ENCODE measurements around the gene THAP4. TPM values are rescaled to one million over a fixed set of nuclear protein-coding genes. Genes with fewer than 3 reads are reported as not detected.
A peak's percentile ranks its signal among the peaks of the same experiment; 100 is the strongest.
"Not testable (repeated sequence)": the region's sequence is repeated elsewhere in the genome, so short reads cannot be mapped to it uniquely, and the experiment has no call there.

THAP4 gene
- total and polyA plus RNA-seq, 8 donors: 36.3 to 48.4 (median 42.2) TPM

DNA sequence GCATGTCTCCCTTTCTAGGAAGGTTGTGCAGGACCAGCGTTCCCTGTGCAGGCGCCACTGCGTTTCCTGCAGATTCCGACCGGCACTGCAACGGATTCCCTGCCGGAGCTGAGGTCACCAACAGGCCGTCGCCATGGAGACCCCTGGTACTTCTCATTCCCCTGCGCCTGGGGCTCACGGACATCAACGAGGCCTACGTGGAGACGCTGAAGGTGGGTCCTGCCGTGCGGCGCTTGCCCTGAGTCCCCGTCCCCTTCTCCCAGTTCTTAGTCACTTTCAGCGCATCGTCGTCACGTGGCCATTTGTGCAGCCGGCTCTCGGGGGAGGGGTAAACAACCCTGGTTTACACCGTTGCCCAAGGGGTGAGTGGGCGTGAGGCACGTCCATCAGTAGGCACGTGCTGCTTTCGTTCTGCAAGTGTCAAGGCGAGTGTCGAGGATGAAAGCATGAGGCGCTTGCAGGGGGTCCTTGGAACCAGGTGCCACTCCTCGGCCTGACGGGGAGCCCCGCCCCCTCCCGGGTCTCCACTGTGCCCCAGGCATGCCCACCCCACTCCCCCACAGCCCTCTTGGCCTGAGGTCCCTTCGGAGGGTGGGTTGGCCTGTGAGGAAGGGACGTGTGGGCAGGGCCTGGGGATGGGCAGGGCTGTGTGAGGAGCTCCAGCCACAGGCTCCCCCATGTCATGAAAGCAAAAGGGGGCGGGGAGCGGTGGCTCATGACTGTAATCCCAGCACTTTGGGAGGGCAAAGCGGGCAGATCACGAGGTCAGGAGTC lies 29.9 kb upstream of the THAP4 start:
- Histone ChIP-seq H3K27me3 (no peaks in the 10 kb centered on the region), H3K4me3 (no peak overlapping the region), H3K9me3 (no peaks in the 10 kb centered on the region), H3K36me3 (peaks cover 0 to 66% of the 10 kb centered on the region in 2 donors), H3K27ac (no peak overlapping the region), H3K4me1 (no peaks in the 10 kb centered on the region)
- ATAC-seq: no peak
- TF ChIP-seq, protein P1, sequence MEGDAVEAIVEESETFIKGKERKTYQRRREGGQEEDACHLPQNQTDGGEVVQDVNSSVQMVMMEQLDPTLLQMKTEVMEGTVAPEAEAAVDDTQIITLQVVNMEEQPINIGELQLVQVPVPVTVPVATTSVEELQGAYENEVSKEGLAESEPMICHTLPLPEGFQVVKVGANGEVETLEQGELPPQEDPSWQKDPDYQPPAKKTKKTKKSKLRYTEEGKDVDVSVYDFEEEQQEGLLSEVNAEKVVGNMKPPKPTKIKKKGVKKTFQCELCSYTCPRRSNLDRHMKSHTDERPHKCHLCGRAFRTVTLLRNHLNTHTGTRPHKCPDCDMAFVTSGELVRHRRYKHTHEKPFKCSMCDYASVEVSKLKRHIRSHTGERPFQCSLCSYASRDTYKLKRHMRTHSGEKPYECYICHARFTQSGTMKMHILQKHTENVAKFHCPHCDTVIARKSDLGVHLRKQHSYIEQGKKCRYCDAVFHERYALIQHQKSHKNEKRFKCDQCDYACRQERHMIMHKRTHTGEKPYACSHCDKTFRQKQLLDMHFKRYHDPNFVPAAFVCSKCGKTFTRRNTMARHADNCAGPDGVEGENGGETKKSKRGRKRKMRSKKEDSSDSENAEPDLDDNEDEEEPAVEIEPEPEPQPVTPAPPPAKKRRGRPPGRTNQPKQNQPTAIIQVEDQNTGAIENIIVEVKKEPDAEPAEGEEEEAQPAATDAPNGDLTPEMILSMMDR (IDR thresholded peaks at IDR 0.05): no peak
- intact Hi-C loops (cut with DNase I): no loop called here
- DNase-seq: peak in 2 of 4 donors; percentile 45 to 69

DNA sequence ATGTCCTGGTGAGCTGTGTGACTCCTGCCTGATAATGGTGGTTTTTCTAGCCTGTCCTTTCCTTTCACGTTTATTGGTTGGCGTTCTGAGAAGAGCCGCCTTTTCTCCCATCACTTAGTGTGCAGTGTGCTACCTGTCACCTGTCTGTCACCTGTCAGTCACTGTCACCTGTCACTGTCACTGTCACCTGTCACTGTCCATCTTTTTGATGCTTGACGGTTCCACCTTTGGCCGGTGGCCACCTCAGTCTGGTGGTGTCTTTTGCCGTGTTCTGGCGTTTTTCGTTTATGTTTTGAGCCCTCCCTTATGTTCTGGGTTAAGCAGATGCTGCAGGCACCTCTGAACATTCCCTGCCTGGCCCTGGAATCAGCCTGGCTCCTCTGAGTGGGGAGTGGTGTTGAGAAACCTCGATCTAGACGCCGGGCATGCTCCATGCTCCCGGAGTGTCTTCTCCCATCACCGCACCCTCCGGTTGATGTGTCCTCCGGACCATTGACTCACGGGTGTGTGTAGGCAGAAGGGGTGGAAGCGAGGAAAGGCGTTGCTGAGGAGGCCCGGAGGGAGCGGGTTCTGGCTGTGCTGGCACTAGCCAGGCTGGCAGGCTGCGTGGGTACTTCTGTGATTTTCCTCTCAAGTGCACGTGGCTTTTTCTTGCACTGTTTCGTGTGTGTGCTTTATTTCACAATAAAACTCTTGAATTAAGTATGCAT lies 28.9 kb upstream of the THAP4 start:
- intact Hi-C loops (cut with DNase I): no loop called here
- TF ChIP-seq, protein P1 (IDR thresholded peaks at IDR 0.05): no peak
- no peaks in the 10 kb centered on the region for H3K4me1 ChIP-seq
- no peak overlapping the region for H3K27ac ChIP-seq
- no peak overlapping the region for H3K4me3 ChIP-seq
- no peaks in the 10 kb centered on the region for H3K9me3 ChIP-seq
- DNase-seq: peak in 1 of 4 donors; percentile 66
- no peaks in the 10 kb centered on the region for H3K27me3 ChIP-seq
- peaks cover 0 to 66% of the 10 kb centered on the region in 2 donors for H3K36me3 ChIP-seq
- ATAC-seq: no peak

DNA sequence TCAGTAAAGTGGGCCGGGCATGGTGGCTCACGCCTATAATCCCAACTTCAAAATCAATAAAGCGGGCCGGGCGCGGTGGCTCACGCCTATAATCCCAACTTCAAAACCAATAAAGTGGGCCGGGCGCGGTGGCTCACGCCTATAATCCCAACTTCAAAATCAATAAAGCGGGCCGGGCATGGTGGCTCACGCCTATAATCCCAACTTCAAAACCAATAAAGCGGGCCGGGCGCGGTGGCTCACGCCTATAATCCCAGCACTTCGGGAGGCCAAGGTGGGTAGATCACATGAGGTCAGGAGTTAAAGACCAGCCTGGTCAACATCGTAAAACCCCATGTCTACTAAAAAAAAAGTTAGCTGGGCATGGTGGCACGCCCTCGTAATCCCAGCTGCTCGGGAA lies 25.8 kb upstream of the THAP4 start:
- ATAC-seq; H3K27me3 ChIP-seq; H3K4me3 ChIP-seq; H3K4me1 ChIP-seq; H3K9me3 ChIP-seq; intact Hi-C loops (cut with DNase I); H3K27ac ChIP-seq: not testable (repeated sequence)
- H3K36me3 ChIP-seq: peaks cover 0 to 66% of the 10 kb centered on the region in 2 donors
- peak in 1 of 4 donors; percentile 47 for DNase-seq

DNA sequence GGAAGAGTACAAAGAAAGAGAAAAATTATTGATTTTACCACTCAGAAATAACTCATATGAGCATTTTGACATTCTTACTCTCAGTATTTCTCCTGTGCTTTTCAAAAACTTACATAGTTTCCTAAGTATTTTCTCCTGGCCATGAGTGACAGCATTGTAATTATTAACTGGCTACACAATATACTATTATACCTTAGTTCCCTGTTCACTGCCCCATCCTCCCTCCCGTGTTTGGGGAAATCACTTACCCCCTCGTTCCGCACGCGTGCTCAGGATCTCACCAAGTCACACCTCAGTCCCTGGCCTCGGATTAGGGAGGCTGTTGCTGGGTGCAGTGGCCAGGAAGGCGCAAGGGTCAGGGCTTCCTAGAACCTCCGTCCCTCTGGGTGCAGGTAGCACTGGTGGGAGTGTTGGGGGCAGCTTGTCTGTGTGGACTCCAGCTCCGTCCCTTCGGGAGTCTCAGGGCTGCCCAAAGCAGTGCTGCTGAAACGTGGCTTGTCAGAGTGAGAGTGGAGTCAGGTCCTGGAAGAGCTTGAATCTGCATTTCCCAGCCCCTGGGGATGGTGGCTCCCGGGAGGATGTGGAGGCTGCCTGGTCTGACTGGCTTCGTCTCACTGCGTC lies 23.7 kb upstream of the THAP4 start:
- TF ChIP-seq, protein P1 (IDR thresholded peaks at IDR 0.05): no peak
- no peaks in the 10 kb centered on the region for H3K9me3 ChIP-seq
- DNase-seq (peak in 1 of 4 donors; percentile 24), ATAC-seq (no peak)
- H3K27me3 ChIP-seq: no peaks in the 10 kb centered on the region
- H3K4me1 ChIP-seq: no peaks in the 10 kb centered on the region
- intact Hi-C loops (cut with DNase I): no loop called here
- no peak overlapping the region for H3K27ac ChIP-seq
- H3K36me3 ChIP-seq: peaks cover 0 to 69% of the 10 kb centered on the region in 2 donors
- H3K4me3 ChIP-seq: no peak overlapping the region

DNA sequence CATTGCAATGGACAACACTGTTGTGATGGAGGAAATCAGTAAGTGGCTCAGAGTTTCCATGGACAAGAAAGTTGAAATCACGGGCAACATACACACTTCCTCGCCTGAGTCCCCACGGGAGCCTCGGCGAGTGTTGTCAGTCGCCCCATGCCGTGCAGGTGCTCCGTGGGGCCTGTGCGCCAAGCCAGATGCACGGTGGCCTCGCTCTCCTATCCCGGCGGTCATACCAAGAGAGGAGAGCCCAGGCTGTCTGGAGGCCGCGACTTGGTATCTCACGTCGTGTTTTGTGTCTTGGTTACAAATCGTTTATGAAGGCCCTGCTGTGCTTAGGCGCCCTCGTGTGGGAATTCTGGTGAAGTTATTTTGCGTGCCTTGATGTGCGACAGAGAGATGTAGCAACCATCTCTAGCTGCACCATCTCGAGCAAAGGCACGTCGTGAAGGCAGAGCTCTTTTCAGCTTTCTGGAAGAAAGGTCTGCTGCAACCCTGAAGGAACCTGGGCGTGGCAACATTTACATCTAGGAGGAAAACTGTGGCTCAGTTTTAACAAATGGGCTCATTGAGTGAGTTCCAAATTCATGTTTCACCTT lies 22.3 kb upstream of the THAP4 start:
- Histone ChIP-seq H3K27me3 (no peaks in the 10 kb centered on the region), H3K36me3 (peaks cover 0 to 84% of the 10 kb centered on the region in 2 donors), H3K4me3 (no peak overlapping the region), H3K27ac (no peak overlapping the region), H3K4me1 (no peaks in the 10 kb centered on the region), H3K9me3 (no peaks in the 10 kb centered on the region)
- TF ChIP-seq, protein P1 (IDR thresholded peaks at IDR 0.05): peak in 1 of 2 donors; percentile 53
- intact Hi-C loops (cut with DNase I): no loop called here
- peak; percentile 80 for ATAC-seq
- peak in 3 of 4 donors; percentile 62 to 80 (median 72) for DNase-seq
